GM12878 (cell line): Measurements from ENCODE around the gene C1QB. TPM values are rescaled to one million over a fixed set of nuclear protein-coding genes. Genes with fewer than 3 reads are reported as not detected.

ENCODE experiments used
- ATAC-seq: fragments of 200-7000 bp; cut with Tn5 transposase; 3 replicates; pipeline ENCODE4 v1.9.1; 2020; ENCODE audit warnings: mild to moderate bottlenecking, moderate library complexity
- BruUV-seq: library from RNA; stranded (reverse); fragments of 400-500 nt; replicated peaks from 2 replicates; lab custom pipeline; 2021; lab: Mats Ljungman, UMichigan
- CTCF ChIA-PET: fragments of 300-600 bp; sonication (Branson Sonifier 250); formaldehyde crosslinking; extraction: SDS; loops from one replicate; lab custom pipeline; 2021; ENCODE audit warnings: inconsistent platforms; lab: Yijun Ruan, JAX
- POLR2A ChIA-PET: fragments of 350-600 bp; formaldehyde crosslinking; extraction: SDS; loops from one replicate; lab custom pipeline; 2021; ENCODE audit warnings: inconsistent platforms; lab: Charles Lee
- RAD21 ChIA-PET: fragments of 300-600 bp; sonication (Branson Sonifier 250); formaldehyde crosslinking; loops from one replicate; lab custom pipeline; 2023; ENCODE audit warnings: antibody characterized with exemption; ENCODE audit not compliant: unreplicated experiment; lab: Charles Lee
- SMC1A ChIA-PET: fragments of 300-600 bp; sonication (Branson Sonifier 250); formaldehyde crosslinking; loops from one replicate; lab custom pipeline; 2023; ENCODE audit not compliant: unreplicated experiment, uncharacterized antibody; lab: Charles Lee
- DNase-seq: peaks from one replicate; pipeline ENCODE4 v3.0.0-alpha.2; 2011; ENCODE audit warnings: low read depth, low spot score
- FAIRE-seq: peaks from 3 replicates; lab custom pipeline; 2011; peaks lifted over from hg19 to GRCh38; lab: Jason Lieb, UNC
- H2AFZ ChIP-seq: 2 replicates; pipeline ENCODE4 v1.6.0; 2011; ENCODE audit warnings: low read depth, low read length, control low read depth; ENCODE audit not compliant: control insufficient read depth
- H3K27ac ChIP-seq: 2 replicates; pipeline ENCODE4 v1.5.1; 2011; ENCODE audit warnings: control low read depth; ENCODE audit not compliant: control insufficient read depth, insufficient read depth
- H3K27me3 ChIP-seq, 2 experiments: replicated peaks in 1 of 2; 2 replicates each; pipeline versions ENCODE4 v1.6.0 to v1.6.1; 2011; ENCODE audit warnings: low read length in 1 of 2; ENCODE audit not compliant: control insufficient read depth in 2 of 2, insufficient read depth in 2 of 2
- H3K36me3 ChIP-seq, 2 experiments: 2 replicates each; pipeline ENCODE4 v1.5.1; 2011; ENCODE audit warnings: low read length in 1 of 2; ENCODE audit not compliant: control insufficient read depth in 2 of 2, insufficient read depth in 2 of 2
- H3K4me1 ChIP-seq: 2 replicates; pipeline ENCODE4 v1.6.1; 2011; ENCODE audit warnings: mild to moderate bottlenecking, low read length, moderate library complexity, mixed read lengths; ENCODE audit not compliant: control insufficient read depth, insufficient read depth
- H3K4me2 ChIP-seq: 2 replicates; pipeline ENCODE4 v1.6.0; 2011; ENCODE audit warnings: control low read depth; ENCODE audit not compliant: control insufficient read depth, insufficient read depth
- H3K4me3 ChIP-seq: fragments of 200-600 bp; sonication (generic); 2 replicates; pipeline ENCODE4 v1.5.1; 2016
- H3K79me2 ChIP-seq: 2 replicates; pipeline ENCODE4 v1.6.0; 2011; ENCODE audit warnings: low read length; ENCODE audit not compliant: control insufficient read depth, insufficient read depth
- H3K9ac ChIP-seq: 2 replicates; pipeline ENCODE4 v1.8.0; 2011; ENCODE audit warnings: low read length, control low read depth, mixed read lengths; ENCODE audit not compliant: control insufficient read depth, insufficient read depth
- H3K9me3 ChIP-seq: replicated peaks from 3 replicates; pipeline ENCODE4 v1.5.1; 2011; ENCODE audit warnings: mild to moderate bottlenecking, low read length; ENCODE audit not compliant: control insufficient read depth, insufficient read depth
- H4K20me1 ChIP-seq: 2 replicates; pipeline ENCODE4 v1.6.0; 2011; ENCODE audit not compliant: control insufficient read depth, insufficient read depth
- ATF7 ChIP-seq: fragments of 450-650 bp; IDR thresholded peaks from 2 replicates; pipeline ENCODE4 v1.6.1; 2016; ENCODE audit warnings: low read depth, mild to moderate bottlenecking
- BACH1 ChIP-seq: fragments of 450-650 bp; IDR thresholded peaks from 2 replicates; pipeline ENCODE4 v1.6.1; 2017; ENCODE audit warnings: mild to moderate bottlenecking, borderline replicate concordance
- CBX3 ChIP-seq: fragments of 200-600 bp; sonication (generic); IDR thresholded peaks from 2 replicates; pipeline ENCODE4 v1.6.1; 2016; ENCODE audit warnings: low read depth, borderline replicate concordance
- FOXK2 ChIP-seq: fragments of 450-650 bp; IDR thresholded peaks from 2 replicates; pipeline ENCODE4 v1.6.1; 2017; ENCODE audit warnings: mild to moderate bottlenecking, moderate library complexity
- HDAC6 ChIP-seq: fragments of 200-600 bp; sonication (generic); IDR thresholded peaks from one replicate; pipeline ENCODE4 v1.8.0; 2017; ENCODE audit warnings: antibody characterized with exemption; ENCODE audit not compliant: unreplicated experiment
- HDGF ChIP-seq: fragments of 450-650 bp; IDR thresholded peaks from 2 replicates; pipeline ENCODE4 v1.6.1; 2016; ENCODE audit warnings: antibody characterized with exemption
- KLF5 ChIP-seq: fragments of 450-650 bp; IDR thresholded peaks from 2 replicates; pipeline ENCODE4 v1.6.1; 2014; ENCODE audit warnings: mild to moderate bottlenecking; ENCODE audit not compliant: partially characterized antibody
- MEF2B ChIP-seq: fragments of 450-650 bp; IDR thresholded peaks from 2 replicates; pipeline ENCODE4 v1.6.1; 2018; ENCODE audit warnings: mild to moderate bottlenecking, moderate library complexity; ENCODE audit not compliant: partially characterized antibody, poor library complexity, severe bottlenecking
- NFIC ChIP-seq: IDR thresholded peaks from 2 replicates; pipeline ENCODE4 v1.6.1; 2012; ENCODE audit warnings: low read depth, mild to moderate bottlenecking, inconsistent platforms, low read length, moderate library complexity
- PAX8 ChIP-seq: fragments of 450-650 bp; IDR thresholded peaks from 2 replicates; pipeline ENCODE4 v1.6.1; 2017; ENCODE audit warnings: mild to moderate bottlenecking, moderate library complexity
- POU2F2 ChIP-seq: IDR thresholded peaks from 3 replicates; pipeline ENCODE4 v1.6.1; 2011; ENCODE audit warnings: low read depth, mild to moderate bottlenecking, low read length, borderline replicate concordance
- RUNX3 ChIP-seq: IDR thresholded peaks from 2 replicates; pipeline ENCODE4 v1.6.1; 2012; ENCODE audit warnings: low read length, inconsistent platforms
- TCF7 ChIP-seq: IDR thresholded peaks from 2 replicates; pipeline ENCODE4 v1.6.1; 2014; ENCODE audit warnings: antibody characterized with exemption, borderline replicate concordance
- YY1 ChIP-seq: IDR thresholded peaks from 2 replicates; pipeline ENCODE4 v1.6.1; 2011; ENCODE audit warnings: low read depth, mild to moderate bottlenecking, low read length
- ZNF274 ChIP-seq: IDR thresholded peaks from one replicate; pipeline ENCODE4 v1.8.0; 2011; ENCODE audit not compliant: insufficient read length, insufficient read depth
- ZZZ3 ChIP-seq: IDR thresholded peaks from 2 replicates; pipeline ENCODE4 v1.6.1; 2011; ENCODE audit warnings: low read depth; ENCODE audit not compliant: control insufficient read depth, insufficient read length
- WGBS: methylation state at CpG from one replicate; pipeline ENCODE4 v1.1.6; 2016; ENCODE audit warnings: low lambda C conversion rate; ENCODE audit not compliant: insufficient replicate concordance, insufficient coverage; ENCODE audit errors: missing lambda C conversion rate; 5-methylcytosine and 5-hydroxymethylcytosine counted together
- in situ Hi-C: fragments of 300-500 bp; cut with MboI; formaldehyde crosslinking; loops from 9 replicates; pipeline ENCODE4 v1.14.3; 2018; ENCODE audit warnings: mixed read lengths
- intact Hi-C: fragments of 100-400 bp; cut with micrococcal nuclease; formaldehyde crosslinking; loops from one replicate; pipeline ENCODE4 v1.14.2; 2022; ENCODE audit not compliant: unreplicated experiment
- polyA plus RNA-seq, 11 experiments: library from polyadenylated mRNA; depleted of rRNA in 4 of 11; unstranded in 6 of 11; stranded (reverse) in 5 of 11; fragments of >200 nt; fragmentation: Nextera tagmentation in 4 of 11; fragmentation: Illumina TruSeq in 1 of 11; extraction: Ambion mirVana in 4 of 11; extraction: Trizol in 1 of 11; gene quantifications; 1 replicate in 1 of 11; 2 replicates in 10 of 11; pipeline versions ENCODE4 v1.2.1 to v1.2.3, GENCODE V29; 2011 to 2016; ENCODE audit warnings: inconsistent platforms in 2 of 11, missing spikeins in 2 of 11, low read depth in 1 of 11
- total RNA-seq, 4 experiments: library from RNA; depleted of rRNA in 3 of 4; stranded (reverse); fragments of >200 nt in 3 of 4; fragmentation: Illumina TruSeq in 1 of 4; extraction: Trizol in 1 of 4; gene quantifications; 2 replicates each; pipeline versions ENCODE4 v1.2.1 to v1.2.3, GENCODE V29; 2013 to 2021
- TF ChIP-seq, protein P1 (sequence below): fragments of 450-650 bp; IDR thresholded peaks from 2 replicates; pipeline ENCODE4 v1.6.1; 2017; ENCODE audit warnings: mild to moderate bottlenecking, moderate library complexity
- TF ChIP-seq, protein P2 (sequence below): IDR thresholded peaks from 2 replicates; pipeline ENCODE4 v1.6.1; 2011; ENCODE audit warnings: mild to moderate bottlenecking, low read depth, low read length, moderate library complexity; ENCODE audit not compliant: insufficient replicate concordance
- TF ChIP-seq, protein P3 (sequence below): fragments of 450-650 bp; IDR thresholded peaks from 2 replicates; pipeline ENCODE4 v1.6.1; 2017; ENCODE audit warnings: low read depth, mild to moderate bottlenecking, moderate library complexity

C1QB gene
- total and polyA plus RNA-seq, 10 of the 15 experiments (the other 5 are each of a cell fraction or from before 2014, with no cell fraction given): 0.62 TPM; not detected in 9

DNA sequence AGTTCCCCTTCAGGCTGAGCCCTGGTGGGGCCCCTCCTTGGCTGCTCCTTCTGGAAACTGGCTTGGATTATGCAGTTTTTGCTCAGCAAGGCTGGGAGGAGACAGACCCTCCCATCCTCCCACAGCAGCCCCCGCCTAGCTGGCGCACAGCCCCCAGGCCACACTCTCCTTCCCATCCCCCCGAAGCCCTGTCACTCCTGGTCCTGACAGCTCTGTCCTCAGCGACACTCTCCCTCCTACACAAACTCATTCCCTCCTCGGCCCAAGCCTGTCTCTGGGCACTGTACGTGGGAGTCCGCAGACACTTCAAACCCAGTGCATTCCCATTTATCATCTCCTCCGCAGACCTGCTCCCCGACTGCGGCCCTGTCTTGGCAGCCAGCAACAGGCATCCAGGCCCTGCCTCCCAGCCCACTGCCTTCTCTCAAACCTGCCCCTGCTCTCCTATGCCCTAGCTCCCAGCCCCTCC is 32.6 kb downstream of the C1QB start (continued):
- TF ChIP-seq KLF5 (no peak), BACH1 (no peak), PAX8 (no peak), MEF2B (no peak), ZZZ3 (no peak)
- TF ChIP-seq, all 136 proteins: peak for 0

DNA sequence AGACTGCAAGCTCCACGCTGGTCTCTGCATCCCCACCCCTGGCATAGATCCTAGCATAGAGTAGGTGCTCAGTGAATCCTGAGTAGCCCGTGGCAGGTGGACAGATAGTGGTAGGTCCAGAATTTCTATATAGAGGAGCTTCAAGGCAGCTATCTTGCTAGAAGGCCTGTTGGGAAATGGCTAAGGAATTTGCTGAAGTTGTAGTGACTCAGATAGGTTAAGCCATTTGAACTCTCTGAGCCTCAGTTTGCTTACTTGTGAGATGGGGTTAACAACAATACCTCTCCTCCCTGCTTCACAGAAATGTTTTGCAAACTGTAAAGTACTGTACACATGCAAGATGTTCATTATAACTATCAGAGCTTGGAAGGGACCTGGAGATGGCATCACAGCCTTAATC is 34.2 kb downstream of the C1QB start:
- no peak overlapping the region for H3K9ac ChIP-seq
- H2AFZ ChIP-seq: no peak overlapping the region
- RAD21 ChIA-PET: no interaction called here
- no peaks in the 10 kb centered on the region for H4K20me1 ChIP-seq
- no peak overlapping the region for H3K4me3 ChIP-seq
- SMC1A ChIA-PET: interaction anchor here (0.6 kb wide), 1 partner anchor 891 kb away, joined by 4 read pairs; no protein-coding TSS in a partner anchor
- intact Hi-C loops: no loop called here
- BruUV-seq: no TSS peak
- H3K27me3 ChIP-seq: peaks cover 1 to 3% of the 10 kb centered on the region in 2 experiments; a peak in 2 of 4 replicates
- DNase-seq: no peak
- H3K36me3 ChIP-seq: no peaks in the 10 kb centered on the region
- WGBS: 0% methylated on average over 2 of the region's 2 CpGs
- no peak for FAIRE-seq
- H3K9me3 ChIP-seq: no peaks in the 10 kb centered on the region
- in situ Hi-C loops: no loop called here
- no peak for ATAC-seq
- H3K79me2 ChIP-seq: no peaks in the 10 kb centered on the region
- no peak overlapping the region for H3K27ac ChIP-seq
- POLR2A ChIA-PET: no interaction called here
- no peaks in the 10 kb centered on the region for H3K4me1 ChIP-seq
- no peak overlapping the region for H3K4me2 ChIP-seq
- CTCF ChIA-PET: interaction anchor here (0.7 to 1.2 kb wide), 3 partner anchors 9 to 277 kb away, joined by 3 read pairs; no protein-coding TSS in a partner anchor
- TF ChIP-seq, protein P1, sequence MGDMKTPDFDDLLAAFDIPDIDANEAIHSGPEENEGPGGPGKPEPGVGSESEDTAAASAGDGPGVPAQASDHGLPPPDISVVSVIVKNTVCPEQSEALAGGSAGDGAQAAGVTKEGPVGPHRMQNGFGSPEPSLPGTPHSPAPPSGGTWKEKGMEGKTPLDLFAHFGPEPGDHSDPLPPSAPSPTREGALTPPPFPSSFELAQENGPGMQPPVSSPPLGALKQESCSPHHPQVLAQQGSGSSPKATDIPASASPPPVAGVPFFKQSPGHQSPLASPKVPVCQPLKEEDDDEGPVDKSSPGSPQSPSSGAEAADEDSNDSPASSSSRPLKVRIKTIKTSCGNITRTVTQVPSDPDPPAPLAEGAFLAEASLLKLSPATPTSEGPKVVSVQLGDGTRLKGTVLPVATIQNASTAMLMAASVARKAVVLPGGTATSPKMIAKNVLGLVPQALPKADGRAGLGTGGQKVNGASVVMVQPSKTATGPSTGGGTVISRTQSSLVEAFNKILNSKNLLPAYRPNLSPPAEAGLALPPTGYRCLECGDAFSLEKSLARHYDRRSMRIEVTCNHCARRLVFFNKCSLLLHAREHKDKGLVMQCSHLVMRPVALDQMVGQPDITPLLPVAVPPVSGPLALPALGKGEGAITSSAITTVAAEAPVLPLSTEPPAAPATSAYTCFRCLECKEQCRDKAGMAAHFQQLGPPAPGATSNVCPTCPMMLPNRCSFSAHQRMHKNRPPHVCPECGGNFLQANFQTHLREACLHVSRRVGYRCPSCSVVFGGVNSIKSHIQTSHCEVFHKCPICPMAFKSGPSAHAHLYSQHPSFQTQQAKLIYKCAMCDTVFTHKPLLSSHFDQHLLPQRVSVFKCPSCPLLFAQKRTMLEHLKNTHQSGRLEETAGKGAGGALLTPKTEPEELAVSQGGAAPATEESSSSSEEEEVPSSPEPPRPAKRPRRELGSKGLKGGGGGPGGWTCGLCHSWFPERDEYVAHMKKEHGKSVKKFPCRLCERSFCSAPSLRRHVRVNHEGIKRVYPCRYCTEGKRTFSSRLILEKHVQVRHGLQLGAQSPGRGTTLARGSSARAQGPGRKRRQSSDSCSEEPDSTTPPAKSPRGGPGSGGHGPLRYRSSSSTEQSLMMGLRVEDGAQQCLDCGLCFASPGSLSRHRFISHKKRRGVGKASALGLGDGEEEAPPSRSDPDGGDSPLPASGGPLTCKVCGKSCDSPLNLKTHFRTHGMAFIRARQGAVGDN: no peak
- TF ChIP-seq HDAC6 (no peak), POU2F2 (no peak), HDGF (no peak), RUNX3 (no peak), TCF7 (no peak), ATF7 (no peak), NFIC (no peak), FOXK2 (no peak), ZNF274 (no peak), YY1 (no peak), CBX3 (no peak), PAX8 (no peak)
- TF ChIP-seq, protein P2, sequence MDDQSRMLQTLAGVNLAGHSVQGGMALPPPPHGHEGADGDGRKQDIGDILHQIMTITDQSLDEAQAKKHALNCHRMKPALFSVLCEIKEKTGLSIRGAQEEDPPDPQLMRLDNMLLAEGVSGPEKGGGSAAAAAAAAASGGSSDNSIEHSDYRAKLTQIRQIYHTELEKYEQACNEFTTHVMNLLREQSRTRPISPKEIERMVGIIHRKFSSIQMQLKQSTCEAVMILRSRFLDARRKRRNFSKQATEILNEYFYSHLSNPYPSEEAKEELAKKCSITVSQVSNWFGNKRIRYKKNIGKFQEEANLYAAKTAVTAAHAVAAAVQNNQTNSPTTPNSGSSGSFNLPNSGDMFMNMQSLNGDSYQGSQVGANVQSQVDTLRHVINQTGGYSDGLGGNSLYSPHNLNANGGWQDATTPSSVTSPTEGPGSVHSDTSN: no peak
- TF ChIP-seq, protein P3, sequence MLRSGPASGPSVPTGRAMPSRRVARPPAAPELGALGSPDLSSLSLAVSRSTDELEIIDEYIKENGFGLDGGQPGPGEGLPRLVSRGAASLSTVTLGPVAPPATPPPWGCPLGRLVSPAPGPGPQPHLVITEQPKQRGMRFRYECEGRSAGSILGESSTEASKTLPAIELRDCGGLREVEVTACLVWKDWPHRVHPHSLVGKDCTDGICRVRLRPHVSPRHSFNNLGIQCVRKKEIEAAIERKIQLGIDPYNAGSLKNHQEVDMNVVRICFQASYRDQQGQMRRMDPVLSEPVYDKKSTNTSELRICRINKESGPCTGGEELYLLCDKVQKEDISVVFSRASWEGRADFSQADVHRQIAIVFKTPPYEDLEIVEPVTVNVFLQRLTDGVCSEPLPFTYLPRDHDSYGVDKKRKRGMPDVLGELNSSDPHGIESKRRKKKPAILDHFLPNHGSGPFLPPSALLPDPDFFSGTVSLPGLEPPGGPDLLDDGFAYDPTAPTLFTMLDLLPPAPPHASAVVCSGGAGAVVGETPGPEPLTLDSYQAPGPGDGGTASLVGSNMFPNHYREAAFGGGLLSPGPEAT: no peak
